Measurements from ENCODE around the gene SSUH2.
A peak's percentile ranks its signal among the peaks of the same experiment; 100 is the strongest.
"Not testable (repeated sequence)": the region's sequence is repeated elsewhere in the genome, so short reads cannot be mapped to it uniquely, and the experiment has no call there.

Gene SSUH2

GRCh38 chr3:8644748-8645390 lies at the start of gene SSUH2:
TSS of gene SSUH2 (minus strand) at chr3:8644798. CDS start at chr3:8644758, 40 bp downstream.
- DNase-seq: no peak

DNA sequence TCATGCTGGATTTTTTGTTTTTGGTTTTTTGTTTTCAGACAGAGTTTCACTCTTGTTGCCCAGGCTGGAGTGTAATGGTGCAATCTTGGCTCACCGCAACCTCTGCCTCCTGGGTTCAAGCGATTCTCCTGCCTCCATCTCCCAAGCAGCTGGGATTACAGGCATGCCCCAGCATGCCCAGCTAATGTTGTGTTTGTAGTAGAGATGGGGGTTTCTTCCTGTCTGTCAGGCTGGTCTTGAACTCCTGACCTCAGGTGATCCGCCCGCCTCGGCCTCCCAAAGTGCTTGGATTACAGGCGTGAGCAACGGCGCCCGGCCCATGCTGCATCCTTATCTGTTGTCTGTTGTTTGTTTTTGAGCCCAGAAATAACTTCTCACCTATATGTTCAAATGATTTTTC lies 46.7 kb upstream of the SSUH2 start:
- DNase-seq: not testable (repeated sequence)

- not testable (repeated sequence) for DNase-seq
Measured at GRCh38 chr3:8684992-8685391, 40.4 kb upstream of the SSUH2 start.

DNA sequence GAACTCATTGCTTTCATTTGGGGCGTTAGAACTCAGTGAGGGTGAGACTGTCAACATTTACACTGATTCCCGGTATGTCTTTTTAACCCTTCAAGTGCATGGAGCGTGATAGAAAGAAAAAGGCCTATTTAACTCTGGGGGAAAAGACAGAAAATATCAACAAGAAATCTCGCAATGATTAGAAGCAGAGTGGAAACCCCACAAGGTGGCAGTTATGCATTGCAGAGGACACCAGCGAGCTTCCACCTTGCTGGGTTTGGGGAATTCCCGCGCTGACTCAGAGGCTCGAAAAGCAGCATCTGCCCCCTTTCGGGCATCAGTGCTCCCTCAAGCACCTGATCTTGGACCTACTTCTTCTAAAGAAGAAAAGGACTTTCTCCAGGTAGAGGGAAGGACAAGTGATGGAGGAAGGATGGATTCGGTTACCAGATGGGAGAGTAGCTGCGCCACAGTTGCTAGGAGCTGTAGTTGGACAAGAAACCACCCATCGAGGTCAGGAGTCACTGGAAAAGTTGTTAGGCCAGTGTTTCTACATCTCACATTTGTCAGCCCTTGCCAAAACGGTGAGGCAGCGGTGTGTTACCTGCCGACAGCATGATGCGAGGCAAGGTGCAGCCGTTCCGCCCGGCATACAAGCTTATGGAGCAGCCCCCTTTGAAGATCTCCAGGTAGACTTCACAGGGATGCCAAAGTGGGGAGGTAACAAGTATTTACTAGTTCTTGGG lies 38.4 kb upstream of the SSUH2 start:
- not testable (repeated sequence) for DNase-seq

GRCh38 chr3:8681881-8682538 lies 37.4 kb upstream of the SSUH2 start:
- DNase-seq: not testable (repeated sequence)

- no peak for DNase-seq
Measured at GRCh38 chr3:8681349-8681748, 36.8 kb upstream of the SSUH2 start.

DNA sequence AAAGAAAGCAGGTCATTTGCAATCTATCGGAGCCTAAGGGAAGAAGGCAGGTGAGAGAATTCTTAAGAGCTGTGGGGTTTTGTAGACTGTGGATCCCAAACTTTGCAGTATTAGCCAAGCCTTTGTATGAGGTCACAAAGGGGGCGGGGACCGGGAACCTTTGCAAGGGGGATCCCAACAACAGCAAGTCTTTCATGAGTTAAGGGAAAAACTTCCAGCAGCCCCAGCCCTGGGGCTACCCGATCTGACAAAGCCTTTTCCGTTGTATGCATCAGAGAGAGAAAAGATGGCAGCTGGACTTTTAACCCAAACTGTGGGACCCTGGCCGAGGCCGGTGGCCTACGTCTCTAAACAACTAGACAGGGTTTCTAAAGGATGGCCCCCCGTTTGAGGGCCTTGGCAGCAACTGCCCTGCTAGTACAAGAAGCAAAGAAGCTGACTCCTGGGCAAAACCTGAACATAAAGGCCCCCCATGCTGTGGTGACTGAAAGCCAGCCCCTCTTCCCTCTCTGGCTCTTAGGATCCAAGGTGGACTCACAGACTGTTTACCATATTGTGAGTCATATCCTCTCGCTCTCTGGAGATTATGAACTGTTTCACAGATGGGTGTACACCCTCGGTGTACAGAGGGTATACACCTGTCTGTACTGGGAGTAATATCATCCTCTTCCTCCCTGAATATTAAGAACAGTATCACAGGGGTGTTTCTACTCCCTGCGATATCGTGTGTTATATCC lies 35.4 kb upstream of the SSUH2 start:
- DNase-seq: not testable (repeated sequence)

DNA sequence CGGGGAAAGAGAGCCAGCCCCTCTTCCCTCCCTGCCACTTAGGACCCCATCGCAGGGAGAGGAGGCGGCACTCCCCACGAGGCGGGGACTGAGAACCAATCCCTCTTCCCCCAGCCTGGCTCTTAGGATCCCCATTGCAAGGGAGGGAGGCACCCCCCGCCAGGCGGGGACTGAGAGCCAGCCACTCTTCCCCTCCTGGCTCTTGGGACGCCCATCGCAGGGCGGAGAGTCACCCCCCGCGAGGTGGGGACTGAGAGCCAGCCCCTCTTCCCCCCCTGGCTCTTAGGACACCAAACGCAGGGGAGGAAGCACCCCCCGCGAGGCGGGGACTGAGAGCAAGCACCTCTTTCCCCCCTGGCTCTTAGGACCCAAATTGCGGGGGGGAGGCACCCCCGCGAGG lies 34.2 kb upstream of the SSUH2 start:
- DNase-seq: no peak

GRCh38 chr3:8677258-8677657 lies 32.7 kb upstream of the SSUH2 start:
- DNase-seq: not testable (repeated sequence)

GRCh38 chr3:8675591-8675990 lies 31.0 kb upstream of the SSUH2 start:
- DNase-seq: not testable (repeated sequence)

- no peak for DNase-seq
Measured at GRCh38 chr3:8673083-8673737, 28.6 kb upstream of the SSUH2 start.

DNA sequence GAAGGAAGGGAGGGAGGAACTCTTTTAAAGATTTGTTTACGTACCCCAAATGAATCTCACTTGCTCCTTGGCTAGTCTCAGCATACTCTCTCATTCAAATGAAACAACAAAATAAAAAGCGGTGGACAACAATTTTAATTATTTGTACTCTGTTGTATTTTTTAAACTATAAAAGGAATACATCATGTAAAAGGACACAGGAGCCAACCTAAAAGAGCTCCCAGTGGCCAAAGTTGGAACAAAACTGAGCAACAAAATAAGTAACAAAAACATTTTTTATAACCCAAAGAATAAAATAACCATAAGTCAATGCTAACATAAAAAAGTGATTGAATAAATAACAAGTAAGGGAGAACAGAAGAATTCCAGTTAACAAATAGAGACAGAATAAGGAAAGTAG lies 24.4 kb upstream of the SSUH2 start:
- DNase-seq: no peak

DNA sequence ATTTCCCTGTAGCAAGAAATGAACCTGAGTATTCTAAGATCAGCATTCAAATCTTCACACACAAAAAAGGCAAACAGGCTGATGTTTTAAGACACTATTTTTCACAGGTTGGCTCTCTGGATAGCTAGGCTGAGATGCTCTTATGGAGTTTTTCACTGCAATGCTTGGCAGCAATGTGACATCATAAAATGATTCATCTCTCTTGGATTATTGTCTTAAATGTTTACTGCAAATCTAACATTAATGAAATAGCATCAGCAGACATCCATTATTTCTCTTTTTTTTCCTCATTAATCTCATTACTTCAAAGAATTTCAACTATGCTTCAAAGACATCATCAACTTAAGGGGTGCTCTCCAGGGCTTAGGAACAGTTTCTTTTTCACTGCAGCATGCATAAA lies 23.6 kb upstream of the SSUH2 start:
- no peak for DNase-seq

DNA sequence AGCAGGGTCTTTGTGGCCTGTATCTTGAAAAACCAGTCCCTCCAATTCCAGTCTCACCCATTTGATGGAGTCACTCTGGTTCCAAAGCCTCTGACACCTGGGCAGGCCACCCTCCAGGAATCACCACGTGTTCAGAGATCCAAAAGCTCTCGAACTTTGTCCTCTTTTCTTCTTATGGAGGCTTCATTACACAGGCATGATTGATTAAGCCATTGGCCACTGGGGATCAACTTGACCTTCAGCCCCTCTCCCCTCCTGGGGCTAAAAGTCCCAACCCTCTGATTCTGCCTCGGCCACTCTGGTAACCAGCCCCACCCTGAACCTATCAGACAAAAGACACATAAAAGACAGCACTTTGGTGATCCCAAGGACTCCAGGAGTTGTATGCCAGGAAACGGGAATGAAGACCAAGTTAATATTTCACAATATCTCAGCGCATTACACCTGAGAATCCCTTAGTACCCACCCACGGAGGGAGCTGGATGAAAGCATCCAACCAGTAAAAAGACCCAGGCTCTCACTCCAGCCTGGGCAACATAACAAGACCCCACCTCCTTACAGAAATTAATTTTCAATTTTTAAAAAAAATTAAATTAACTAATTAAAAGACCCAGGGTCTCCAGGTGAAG lies 23.0 kb upstream of the SSUH2 start:
- no peak for DNase-seq

GRCh38 chr3:8665407-8665896 lies 20.9 kb upstream of the SSUH2 start:
- no peak for DNase-seq

DNA sequence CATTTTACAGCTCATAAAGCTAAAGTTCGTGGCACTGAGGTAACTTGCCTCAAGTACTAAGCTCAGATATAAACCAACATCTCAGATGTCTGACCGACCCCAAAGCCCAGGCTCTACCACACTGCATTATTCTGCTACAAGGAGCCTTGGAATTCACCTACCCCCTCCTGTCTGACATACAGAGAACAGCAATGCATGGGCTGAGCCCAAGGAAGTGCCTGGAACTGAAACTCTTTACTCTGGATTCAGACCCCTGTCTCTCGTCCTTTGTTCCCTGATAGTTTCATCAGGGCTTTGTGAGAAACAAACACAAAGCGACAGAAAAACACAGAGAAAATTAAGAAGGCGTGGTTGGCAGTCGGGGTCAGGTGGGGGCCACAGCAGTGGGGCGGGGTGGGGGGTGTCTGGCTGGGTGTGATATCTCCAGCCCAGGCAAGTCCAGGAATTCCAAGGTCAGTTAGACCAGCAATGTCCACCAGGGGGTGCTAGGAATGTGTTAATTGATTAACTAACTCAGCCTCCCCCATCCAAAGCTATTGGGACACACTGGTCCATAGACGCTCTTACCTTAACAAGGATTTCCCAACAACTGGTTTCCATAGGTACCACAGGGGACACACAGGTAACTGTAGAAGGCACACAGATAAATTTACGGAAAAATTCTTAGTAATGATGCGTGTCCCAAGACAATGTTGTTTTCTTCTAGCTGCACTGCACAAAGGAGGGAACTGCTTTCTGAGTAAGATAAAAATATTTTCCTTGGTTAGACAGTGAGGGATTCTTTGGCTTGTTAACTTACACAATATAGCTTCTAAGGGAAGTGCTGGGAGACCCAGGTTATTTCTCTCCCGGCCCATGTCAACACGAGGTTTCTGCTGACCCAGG lies 18.8 kb upstream of the SSUH2 start:
- peak; percentile 27 for DNase-seq

- no peak for DNase-seq
Measured at GRCh38 chr3:8662594-8662993, 18.0 kb upstream of the SSUH2 start.

- no peak for DNase-seq
Measured at GRCh38 chr3:8660175-8661118, 15.8 kb upstream of the SSUH2 start.

DNA sequence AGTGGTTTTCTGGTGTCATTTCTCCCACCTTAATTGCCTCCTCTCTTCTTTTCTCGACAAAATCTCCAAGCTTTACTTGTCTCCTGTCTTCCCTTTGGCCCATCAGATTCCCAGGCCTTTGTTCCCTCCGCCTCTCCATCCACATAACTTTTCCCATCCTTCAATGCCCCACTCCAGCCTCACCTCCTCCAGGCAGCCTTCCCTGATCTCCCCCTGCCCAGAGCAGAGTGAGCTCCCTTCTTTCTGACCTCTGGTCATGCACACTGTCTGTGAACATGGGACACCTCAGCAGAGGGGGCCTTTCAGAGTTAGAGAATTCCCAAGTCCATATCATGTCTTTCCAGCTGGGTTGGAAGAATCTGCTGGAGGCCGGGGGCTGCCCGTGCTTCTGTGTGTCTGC lies 14.6 kb upstream of the SSUH2 start:
- no peak for DNase-seq
